ENCODE data around the gene DYNLT2.

DYNLT2 gene

DNA sequence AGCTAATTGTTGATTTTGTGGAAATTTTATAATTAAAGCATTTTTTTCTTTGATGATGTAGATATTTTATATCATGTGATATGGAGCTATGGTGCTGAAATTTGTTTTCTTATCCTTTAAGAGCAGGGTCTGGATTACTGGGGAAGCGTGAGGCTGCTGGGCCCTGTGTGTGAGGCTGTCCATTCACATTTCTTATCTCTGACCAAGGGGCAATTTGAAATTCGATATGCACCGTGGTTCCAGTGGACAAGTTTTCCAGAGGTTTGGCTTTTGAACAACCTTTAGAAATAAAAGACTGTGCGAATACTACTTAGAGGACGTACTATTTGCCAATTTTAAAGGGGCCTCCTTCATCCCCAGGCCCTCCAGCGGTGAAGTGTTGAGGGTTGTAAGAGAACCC lies 3.8 kb upstream of the DYNLT2 start:
- DNase-seq (ENCODE audit: insufficient read length, low spot score): no peak
- TF ChIP-seq, protein P1, sequence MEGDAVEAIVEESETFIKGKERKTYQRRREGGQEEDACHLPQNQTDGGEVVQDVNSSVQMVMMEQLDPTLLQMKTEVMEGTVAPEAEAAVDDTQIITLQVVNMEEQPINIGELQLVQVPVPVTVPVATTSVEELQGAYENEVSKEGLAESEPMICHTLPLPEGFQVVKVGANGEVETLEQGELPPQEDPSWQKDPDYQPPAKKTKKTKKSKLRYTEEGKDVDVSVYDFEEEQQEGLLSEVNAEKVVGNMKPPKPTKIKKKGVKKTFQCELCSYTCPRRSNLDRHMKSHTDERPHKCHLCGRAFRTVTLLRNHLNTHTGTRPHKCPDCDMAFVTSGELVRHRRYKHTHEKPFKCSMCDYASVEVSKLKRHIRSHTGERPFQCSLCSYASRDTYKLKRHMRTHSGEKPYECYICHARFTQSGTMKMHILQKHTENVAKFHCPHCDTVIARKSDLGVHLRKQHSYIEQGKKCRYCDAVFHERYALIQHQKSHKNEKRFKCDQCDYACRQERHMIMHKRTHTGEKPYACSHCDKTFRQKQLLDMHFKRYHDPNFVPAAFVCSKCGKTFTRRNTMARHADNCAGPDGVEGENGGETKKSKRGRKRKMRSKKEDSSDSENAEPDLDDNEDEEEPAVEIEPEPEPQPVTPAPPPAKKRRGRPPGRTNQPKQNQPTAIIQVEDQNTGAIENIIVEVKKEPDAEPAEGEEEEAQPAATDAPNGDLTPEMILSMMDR (IDR thresholded peaks at IDR 0.05; ENCODE audit: insufficient read depth, missing control alignments): no peak
- no peak for FAIRE-seq

- TF ChIP-seq, protein P1 (IDR thresholded peaks at IDR 0.05; ENCODE audit: insufficient read depth, missing control alignments): no peak
- FAIRE-seq: no peak
Measured at GRCh38 chr6:169752074-169752623, 777 bp upstream of the DYNLT2 start.

DNA sequence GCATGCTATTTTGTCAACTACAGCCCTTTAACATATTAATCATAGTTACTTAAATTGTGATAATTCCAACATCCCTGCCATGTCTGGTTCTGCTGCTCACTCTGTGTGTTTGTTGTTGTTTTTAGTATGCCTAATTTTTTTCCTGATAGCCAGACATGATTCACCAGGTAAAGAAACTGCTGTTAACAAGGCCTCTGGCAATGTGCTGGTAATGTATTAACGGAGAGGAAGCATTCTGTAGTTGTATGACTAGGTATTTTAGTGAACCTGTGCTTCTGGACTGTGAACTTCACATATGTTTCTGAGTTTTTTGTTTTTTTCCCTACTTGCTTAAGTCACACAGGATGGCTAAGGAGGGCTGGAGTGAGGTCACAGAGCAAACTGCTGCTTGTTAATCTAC lies 4.8 kb downstream of the DYNLT2 start:
- FAIRE-seq: no peak
- TF ChIP-seq, protein P1 (IDR thresholded peaks at IDR 0.05; ENCODE audit: insufficient read depth, missing control alignments): no peak
- DNase-seq (ENCODE audit: insufficient read length, low spot score): no peak

More at GRCh38 chr6:169752074-169752623, 777 bp upstream of the DYNLT2 start:
- DNase-seq (ENCODE audit: insufficient read length, low spot score): no peak

DNA sequence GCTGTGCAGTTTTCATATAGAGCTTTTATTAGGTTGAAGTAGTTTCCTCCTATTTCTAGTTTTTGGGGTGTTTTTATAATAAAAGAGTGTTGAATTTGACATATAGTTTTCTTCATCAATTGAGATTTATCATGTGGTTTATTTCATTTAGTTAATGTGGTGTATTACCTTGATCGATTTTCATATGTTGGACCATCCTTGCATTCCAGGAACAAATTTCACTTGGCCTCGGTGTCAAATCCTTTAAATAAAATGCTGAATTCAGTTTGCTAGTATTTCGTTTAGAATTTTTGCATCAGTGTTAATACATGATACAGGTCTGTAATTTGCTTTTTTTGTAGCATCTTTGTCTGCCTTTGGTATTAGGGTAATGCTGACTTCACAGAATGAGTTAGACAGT lies 6.0 kb downstream of the DYNLT2 start:
- FAIRE-seq (no peak), DNase-seq (ENCODE audit: insufficient read length, low spot score) (no peak)
- TF ChIP-seq, protein P1 (IDR thresholded peaks at IDR 0.05; ENCODE audit: insufficient read depth, missing control alignments): no peak

- FAIRE-seq: no peak
- no peak for DNase-seq (ENCODE audit: insufficient read length, low spot score)
Measured at GRCh38 chr6:169741344-169741743, 10.0 kb downstream of the DYNLT2 start.

GRCh38 chr6:169738976-169739529 lies 12.3 kb downstream of the DYNLT2 start:
- FAIRE-seq (no peak), DNase-seq (ENCODE audit: insufficient read length, low spot score) (no peak)
- TF ChIP-seq, protein P1 (IDR thresholded peaks at IDR 0.05; ENCODE audit: insufficient read depth, missing control alignments): no peak

More at GRCh38 chr6:169741344-169741743, 10.0 kb downstream of the DYNLT2 start:
- TF ChIP-seq, protein P1 (IDR thresholded peaks at IDR 0.05; ENCODE audit: insufficient read depth, missing control alignments): no peak

DNA sequence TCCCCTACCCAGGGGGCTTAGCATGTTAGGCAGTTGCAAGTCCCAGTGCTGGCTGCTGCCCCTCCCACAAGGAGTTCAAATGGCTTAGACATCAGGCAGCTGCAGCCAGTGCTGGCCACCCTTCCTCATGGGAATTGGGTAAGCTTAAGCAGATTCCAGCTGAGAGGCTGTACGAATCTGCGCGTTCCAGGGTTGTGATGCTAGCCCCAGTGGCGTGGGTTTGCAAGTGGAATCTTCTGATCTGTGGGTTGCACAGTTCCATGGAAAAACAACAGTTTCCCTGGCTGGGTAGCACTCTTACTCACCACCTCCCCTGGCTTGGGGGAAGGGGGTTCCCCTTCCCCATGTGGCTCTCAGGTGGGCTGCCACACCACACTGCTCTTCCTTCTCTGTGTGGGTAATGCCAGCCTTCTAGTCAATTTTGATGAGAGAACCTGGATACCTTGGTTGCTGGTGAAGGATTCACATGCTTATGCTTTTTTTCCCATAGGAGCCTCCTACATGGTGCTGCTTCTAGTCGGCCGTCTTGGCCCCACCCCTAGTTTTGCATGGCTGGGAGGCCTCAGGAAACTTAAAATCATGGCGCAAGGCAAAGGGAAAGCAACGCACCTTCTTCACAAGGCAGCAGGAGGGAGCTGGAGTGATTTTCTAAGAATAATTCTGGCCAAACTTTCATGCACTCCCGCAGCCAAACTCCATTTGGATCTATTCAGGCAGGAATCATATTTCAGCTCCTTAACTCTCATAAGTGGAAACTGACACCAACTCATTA lies 13.0 kb downstream of the DYNLT2 start:
- TF ChIP-seq, protein P1 (IDR thresholded peaks at IDR 0.05; ENCODE audit: insufficient read depth, missing control alignments): no peak
- DNase-seq (ENCODE audit: insufficient read length, low spot score) (no peak), FAIRE-seq (no peak)
